ENCODE measurements around the gene IGBP1.
A peak's percentile ranks its signal among the peaks of the same experiment; 100 is the strongest.

The IGBP1 gene

DNA sequence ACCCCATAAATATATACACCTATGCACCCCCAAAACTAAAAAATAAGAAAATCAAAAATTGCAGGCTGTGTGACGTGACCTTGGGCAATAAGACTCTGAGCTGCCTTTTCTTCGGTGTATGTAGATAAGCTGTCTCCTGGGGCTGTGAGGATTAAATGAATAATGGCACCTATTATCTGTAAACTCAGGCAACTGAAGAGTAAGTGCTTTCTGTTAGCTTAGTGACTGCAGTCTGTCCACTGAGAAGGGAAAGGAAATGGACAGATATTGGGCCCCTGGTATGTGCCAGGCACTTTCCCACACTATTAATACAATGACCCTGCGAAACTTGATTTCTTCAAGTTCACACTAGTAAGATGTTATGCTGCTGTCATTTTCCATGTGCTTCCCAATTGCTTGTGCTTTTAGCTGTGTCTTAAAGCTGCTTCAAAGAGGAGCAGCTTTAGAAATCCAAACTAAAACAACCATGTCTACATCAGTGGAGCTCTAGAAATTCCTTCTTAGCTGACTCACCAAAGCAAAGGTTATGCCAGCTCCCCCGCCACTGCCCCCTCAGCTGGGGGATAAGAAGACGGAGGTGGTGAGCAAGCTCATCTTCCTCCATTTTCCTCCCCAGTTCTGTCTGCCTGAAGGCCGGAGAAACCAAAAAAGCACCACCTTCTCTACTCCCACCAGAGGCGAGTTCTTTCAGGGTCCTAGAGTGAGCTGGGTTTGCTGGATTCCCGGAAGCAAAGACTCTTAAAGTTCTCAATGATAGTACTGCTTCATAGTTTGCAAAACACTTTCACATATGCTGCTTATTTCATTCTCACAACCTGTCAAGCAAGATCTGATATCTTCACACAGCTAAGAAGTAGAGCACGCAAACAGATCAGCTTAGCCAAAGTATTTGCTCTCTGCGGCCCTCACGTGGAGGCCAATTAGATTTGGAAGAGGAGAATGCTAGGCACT is 35.3 kb downstream of the IGBP1 start:
- DNase-seq, result peak; percentile 44

DNA sequence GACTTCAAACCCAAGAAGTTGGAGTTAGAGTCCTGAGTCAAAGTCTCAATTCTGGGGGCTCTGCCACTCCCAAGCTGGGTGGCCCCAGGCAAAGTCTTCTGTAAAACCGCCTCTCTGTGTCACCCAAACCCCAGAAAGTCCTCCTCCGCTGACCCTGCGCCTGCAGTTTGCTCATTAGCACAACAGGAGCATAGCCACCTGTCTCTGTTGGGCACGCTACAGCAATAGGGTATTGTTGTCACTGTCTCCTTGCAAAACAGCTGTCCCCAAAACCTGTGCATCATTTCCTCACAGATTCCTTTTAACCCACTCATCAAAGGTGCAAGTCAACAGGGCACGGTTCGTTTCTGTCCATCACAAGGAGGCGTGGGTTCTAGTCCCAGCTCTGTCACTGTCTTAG is 36.0 kb downstream of the IGBP1 start:
- no peak for DNase-seq

GRCh38 chrX:70171624-70172023 is 38.4 kb downstream of the IGBP1 start:
- DNase-seq, result no peak

- DNase-seq, result no peak
Measured at GRCh38 chrX:70172221-70172620, 39.0 kb downstream of the IGBP1 start.

DNA sequence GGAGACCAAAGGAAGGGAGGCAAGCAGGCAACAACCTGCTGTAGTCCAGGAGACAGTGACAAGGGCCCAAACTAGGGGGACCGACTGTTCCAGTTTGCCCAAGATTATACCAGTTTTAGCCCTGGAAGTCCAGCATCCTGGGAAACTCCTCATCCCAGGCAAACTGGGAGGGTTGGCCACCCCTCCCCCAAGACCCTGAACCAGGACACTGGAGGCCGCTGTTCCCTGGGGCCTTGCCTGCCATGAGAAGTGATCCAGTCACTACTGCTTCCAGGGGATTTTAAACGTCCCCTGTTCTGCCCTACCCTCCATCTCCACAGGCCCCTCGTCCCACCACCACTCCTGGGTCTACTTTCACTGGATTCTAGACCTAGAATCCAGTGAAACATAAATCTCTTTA is 39.7 kb downstream of the IGBP1 start:
- DNase-seq, result no peak

GRCh38 chrX:70174754-70175153 is 41.5 kb downstream of the IGBP1 start:
- DNase-seq, result peak; percentile 81

- no peak for DNase-seq
Measured at GRCh38 chrX:70175338-70175737, 42.1 kb downstream of the IGBP1 start.

- no peak for DNase-seq
Measured at GRCh38 chrX:70176938-70177533, 43.8 kb downstream of the IGBP1 start, which contains the start of gene DGAT2L6. TSS of gene DGAT2L6 (plus strand) at chrX:70177483. CDS start at chrX:70177583, 100 bp downstream.

- no peak for DNase-seq
Measured at GRCh38 chrX:70183091-70183490, 49.8 kb downstream of the IGBP1 start.

- DNase-seq, result no peak
Measured at GRCh38 chrX:70190225-70190624, 57.0 kb downstream of the IGBP1 start.

DNA sequence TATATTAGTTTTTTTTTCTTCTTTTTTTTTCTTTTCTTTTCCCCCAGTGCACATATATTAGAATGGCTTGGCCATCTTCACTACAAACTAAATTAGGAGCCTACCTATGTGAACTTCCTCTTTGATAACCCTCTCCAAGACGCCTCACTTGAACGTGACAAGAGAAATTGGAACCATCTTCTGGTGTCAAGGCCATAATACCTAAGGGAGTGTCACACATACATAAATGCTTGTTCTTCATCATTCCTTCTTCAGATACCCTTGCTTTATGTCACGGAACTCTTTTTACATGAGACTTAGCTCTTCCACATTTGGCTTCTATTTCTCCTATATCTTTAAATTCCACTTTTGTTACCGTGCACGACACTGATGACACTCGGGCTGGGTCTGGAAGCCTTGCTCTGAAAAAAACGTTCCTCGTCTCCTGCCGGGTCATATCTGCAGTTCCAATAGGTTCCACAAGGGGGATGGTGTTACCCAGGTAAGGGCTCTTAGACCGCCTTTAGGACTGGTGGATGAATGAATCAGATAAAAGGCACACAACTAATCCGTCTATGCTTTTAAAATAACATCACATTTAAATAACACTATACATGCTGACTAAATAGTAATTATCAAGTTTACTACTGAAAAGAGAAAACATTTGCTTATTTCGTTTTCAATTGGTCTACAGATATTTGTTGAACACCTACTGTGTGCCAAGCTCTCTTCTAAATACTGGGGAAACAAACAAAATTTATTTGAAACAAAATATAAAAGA is 63.9 kb downstream of the IGBP1 start:
- peak; percentile 75 for DNase-seq

- DNase-seq, result no peak
Measured at GRCh38 chrX:70201732-70202131, 68.5 kb downstream of the IGBP1 start.

- no peak for DNase-seq
Measured at GRCh38 chrX:70208479-70208878, 75.2 kb downstream of the IGBP1 start.

- peak; percentile 42 for DNase-seq
Measured at GRCh38 chrX:70209570-70209969, 76.3 kb downstream of the IGBP1 start.

Data from NCI-H146 (cell line).